Right renal pelvis (tissue), 4 donors: ENCODE data around the gene EIF5B. TPM values are rescaled to one million over a fixed set of nuclear protein-coding genes. Genes with fewer than 3 reads are reported as not detected.

Source experiments
- DNase-seq, 4 donors: peaks; one replicate each; pipeline ENCODE4 v3.0.0-alpha.2; 2013; ENCODE audit warnings: low read depth in 4 of 4, low spot score in 3 of 4, missing footprints in 1 of 4
- polyA plus RNA-seq, 4 donors: library from polyadenylated mRNA; unstranded; fragments of 120-200 nt; gene quantifications; one replicate each; pipeline ENCODE4 v1.2.1, GENCODE V29; 2013; ENCODE audit not compliant: insufficient read length in 4 of 4

Gene EIF5B
- polyA plus RNA-seq, 4 donors, result 56.5 to 76.6 (median 69.9) TPM

GRCh38 chr2:99448556-99448955, 111.4 kb downstream of the EIF5B start:
- no peak for DNase-seq

GRCh38 chr2:99450199-99450598, 113.0 kb downstream of the EIF5B start:
- no peak for DNase-seq

Other genes starting within 250 kb of the EIF5B start
- gene C2orf15, start 195.7 kb upstream of the EIF5B start, polyA plus RNA-seq, result 10 to 100 TPM in 3 of 4 donors, 1 to 10 TPM in 1; 9.9 to 13.9 (median 12.7) TPM
- gene TSGA10, start 182.4 kb upstream of the EIF5B start, polyA plus RNA-seq, result 10 to 100 TPM; 11.2 to 16.7 (median 12.5) TPM
- gene LIPT1, start 182.4 kb upstream of the EIF5B start, polyA plus RNA-seq, result 10 to 100 TPM; 12.1 to 16.7 (median 15.2) TPM
- gene MITD1, start 156.3 kb upstream of the EIF5B start, polyA plus RNA-seq, result 10 to 100 TPM; 44.4 to 52.6 (median 51.4) TPM
- 10 to 100 TPM; 49.3 to 59.5 (median 56.3) TPM for gene MRPL30, start 156.2 kb upstream of the EIF5B start, polyA plus RNA-seq
- gene LYG2, start 81.7 kb upstream of the EIF5B start, polyA plus RNA-seq, result under 1 TPM in 3 of 4 donors, not detected in 1; 0.19 to 0.43 (median 0.19) TPM
- gene LYG1, start 36.2 kb upstream of the EIF5B start, polyA plus RNA-seq, result 1 to 10 TPM; 2.7 to 5.6 (median 3.1) TPM
- 10 to 100 TPM; 39.2 to 46.3 (median 43.9) TPM for gene TXNDC9, start 1.1 kb upstream of the EIF5B start, polyA plus RNA-seq
- gene REV1, start 152.6 kb downstream of the EIF5B start, polyA plus RNA-seq, result 10 to 100 TPM; 49.6 to 60.4 (median 54.8) TPM